Mononuclear cell (primary cell): ENCODE data around the gene ZFTA. TPM values are rescaled to one million over a fixed set of nuclear protein-coding genes. Genes with fewer than 3 reads are reported as not detected.
A peak's percentile ranks its signal among the peaks of the same experiment; 100 is the strongest.
"Not testable (repeated sequence)": the region's sequence is repeated elsewhere in the genome, so short reads cannot be mapped to it uniquely, and the experiment has no call there.

Source experiments
- H3K27me3 ChIP-seq: 2 replicates; pipeline ENCODE4 v1.6.0; 2011; ENCODE audit warnings: low read length, control low read depth; ENCODE audit not compliant: insufficient read depth
- H3K4me1 ChIP-seq: 2 replicates; pipeline ENCODE4 v1.5.1; 2011; ENCODE audit warnings: mild to moderate bottlenecking, low read length, control low read depth; ENCODE audit not compliant: insufficient read depth
- H3K4me3 ChIP-seq: 2 replicates; pipeline ENCODE4 v1.5.1; 2011; ENCODE audit warnings: mild to moderate bottlenecking, low read length, moderate library complexity
- H3K9me3 ChIP-seq: 2 replicates; pipeline ENCODE4 v1.5.1; 2011; ENCODE audit warnings: low read depth, mild to moderate bottlenecking, control low read depth, low read length
- total RNA-seq: library from RNA; depleted of rRNA; stranded (reverse); fragments of >200 nt; gene quantifications from one replicate; pipeline ENCODE4 v1.2.3, GENCODE V29; 2012

ZFTA gene
- 2.6 TPM for total RNA-seq

GRCh38 chr11:63768237-63769041 is at the start of gene ZFTA:
Gene ZFTA, minus strand, starts transcription at chr11:63768775. Its CDS starts 153 bp downstream, at chr11:63768622.
- Histone ChIP-seq H3K4me3 (peak within 1 kb of the TSS; percentile 66), H3K9me3 (no peaks in the 10 kb centered on the region), H3K4me1 (peaks cover 19% of the 10 kb centered on the region), H3K27me3 (peaks cover 21% of the 10 kb centered on the region)

- Histone ChIP-seq H3K4me3 (no peak overlapping the region), H3K4me1 (peaks cover 27% of the 10 kb centered on the region)
Observed at GRCh38 chr11:63817758-63818498, 49.4 kb upstream of the ZFTA start.

GRCh38 chr11:63816732-63817131 is 48.2 kb upstream of the ZFTA start:
- no peak overlapping the region for H3K4me3 ChIP-seq
- peaks cover 32% of the 10 kb centered on the region for H3K4me1 ChIP-seq
- H3K9me3 ChIP-seq = no peaks in the 10 kb centered on the region
- H3K27me3 ChIP-seq = no peaks in the 10 kb centered on the region

More at GRCh38 chr11:63817758-63818498, 49.4 kb upstream of the ZFTA start:
- no peaks in the 10 kb centered on the region for H3K9me3 ChIP-seq
- H3K27me3 ChIP-seq = no peaks in the 10 kb centered on the region

- Histone ChIP-seq H3K27me3 (no peaks in the 10 kb centered on the region), H3K4me1 (peaks cover 32% of the 10 kb centered on the region), H3K9me3 (no peaks in the 10 kb centered on the region), H3K4me3 (no peak overlapping the region)
Observed at GRCh38 chr11:63816166-63816565, 47.6 kb upstream of the ZFTA start.

GRCh38 chr11:63814383-63814736 is 45.8 kb upstream of the ZFTA start:
- peak overlapping the region; percentile 57 for H3K4me3 ChIP-seq
- H3K4me1 ChIP-seq = peaks cover 32% of the 10 kb centered on the region
- H3K27me3 ChIP-seq = no peaks in the 10 kb centered on the region
- H3K9me3 ChIP-seq = no peaks in the 10 kb centered on the region

GRCh38 chr11:63813563-63814382 is 45.2 kb upstream of the ZFTA start:
- no peaks in the 10 kb centered on the region for H3K9me3 ChIP-seq
- H3K4me1 ChIP-seq = peaks cover 32% of the 10 kb centered on the region
- peak overlapping the region; percentile 57 for H3K4me3 ChIP-seq
- no peaks in the 10 kb centered on the region for H3K27me3 ChIP-seq

- no peaks in the 10 kb centered on the region for H3K27me3 ChIP-seq
- H3K4me1 ChIP-seq = peaks cover 32% of the 10 kb centered on the region
- no peaks in the 10 kb centered on the region for H3K9me3 ChIP-seq
- peak within 1 kb of the TSS; percentile 57 for H3K4me3 ChIP-seq
Observed at GRCh38 chr11:63813035-63813562, 44.5 kb upstream of the ZFTA start, which contains the start of gene SPINDOC. Gene SPINDOC, plus strand, starts transcription at chr11:63813456. Its CDS starts 231 bp downstream, at chr11:63813687.

GRCh38 chr11:63811522-63811921 is 42.9 kb upstream of the ZFTA start:
- Histone ChIP-seq H3K4me3 (no peak overlapping the region), H3K27me3 (no peaks in the 10 kb centered on the region), H3K9me3 (no peaks in the 10 kb centered on the region), H3K4me1 (peaks cover 28% of the 10 kb centered on the region)

- not testable (repeated sequence) for H3K9me3 ChIP-seq
- H3K4me1 ChIP-seq = peaks cover 23% of the 10 kb centered on the region
Observed at GRCh38 chr11:63810383-63810782, 41.8 kb upstream of the ZFTA start.

GRCh38 chr11:63805844-63806415 is 37.4 kb upstream of the ZFTA start:
- Histone ChIP-seq H3K9me3 (no peaks in the 10 kb centered on the region), H3K4me1 (no peaks in the 10 kb centered on the region), H3K4me3 (no peak overlapping the region), H3K27me3 (no peaks in the 10 kb centered on the region)

More at GRCh38 chr11:63810383-63810782, 41.8 kb upstream of the ZFTA start:
- not testable (repeated sequence) for H3K27me3 ChIP-seq, H3K4me3 ChIP-seq

- no peak overlapping the region for H3K4me3 ChIP-seq
- no peaks in the 10 kb centered on the region for H3K9me3 ChIP-seq
- no peaks in the 10 kb centered on the region for H3K4me1 ChIP-seq
- no peaks in the 10 kb centered on the region for H3K27me3 ChIP-seq
Observed at GRCh38 chr11:63804259-63804658, 35.7 kb upstream of the ZFTA start.

- H3K27me3 ChIP-seq = no peaks in the 10 kb centered on the region
- no peaks in the 10 kb centered on the region for H3K9me3 ChIP-seq
- H3K4me1 ChIP-seq = no peaks in the 10 kb centered on the region
- H3K4me3 ChIP-seq = no peak overlapping the region
Observed at GRCh38 chr11:63802637-63803414, 34.3 kb upstream of the ZFTA start.

- no peaks in the 10 kb centered on the region for H3K9me3 ChIP-seq
- H3K4me1 ChIP-seq = no peaks in the 10 kb centered on the region
- no peak overlapping the region for H3K4me3 ChIP-seq
- no peaks in the 10 kb centered on the region for H3K27me3 ChIP-seq
Observed at GRCh38 chr11:63800921-63801320, 32.3 kb upstream of the ZFTA start.

GRCh38 chr11:63795066-63795465 is 26.5 kb upstream of the ZFTA start:
- H3K4me1 ChIP-seq = no peaks in the 10 kb centered on the region
- H3K27me3 ChIP-seq = no peaks in the 10 kb centered on the region
- no peak overlapping the region for H3K4me3 ChIP-seq
- H3K9me3 ChIP-seq = no peaks in the 10 kb centered on the region
